Measurements from ENCODE around the gene DBX2. TPM values are rescaled to one million over a fixed set of nuclear protein-coding genes. Genes with fewer than 3 reads are reported as not detected.
A peak's percentile ranks its signal among the peaks of the same experiment; 100 is the strongest.

The DBX2 gene
- total RNA-seq, 1 donor from 2014 or later, result not detected

DNA sequence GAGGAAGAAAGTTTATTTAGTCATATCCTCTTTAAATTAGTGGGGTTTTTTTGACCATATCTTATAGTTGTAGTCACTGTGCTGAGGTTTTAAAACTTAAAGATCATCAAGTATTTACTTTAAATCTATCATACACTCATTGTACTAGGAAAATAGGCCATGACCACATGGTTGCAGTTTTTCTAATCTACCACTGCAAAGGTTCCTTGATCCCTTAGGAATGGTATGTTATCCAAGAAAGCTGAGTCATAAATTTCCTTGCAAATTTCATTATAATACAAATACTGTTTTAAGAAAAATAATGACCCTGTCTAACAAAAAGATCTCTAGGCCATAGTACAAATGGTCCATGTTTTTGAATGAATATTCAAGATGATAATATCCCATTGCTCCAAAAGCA lies 74.7 kb downstream of the DBX2 start:
- Histone ChIP-seq H3K9me3 (ENCODE audit: low read depth) (no peaks in the 10 kb centered on the region), H3K36me3 (no peaks in the 10 kb centered on the region), H2AFZ (replicated peaks) (peak overlapping the region; percentile 0), H4K20me1 (ENCODE audit: low read depth) (no peaks in the 10 kb centered on the region), H3K4me3 (no peak overlapping the region), H3K4me1 (no peaks in the 10 kb centered on the region), H3F3A (ENCODE audit: low read depth) (no peaks in the 10 kb centered on the region), H3K27ac (no peak overlapping the region), H3K4me2 (no peak overlapping the region), H3K79me2 (ENCODE audit: low read depth) (no peaks in the 10 kb centered on the region), H3K9ac (no peak overlapping the region), H3K27me3 (no peaks in the 10 kb centered on the region)
- Mint-ChIP-seq H3K4me3 (no peak overlapping the region), H3K36me3 (no peaks in the 10 kb centered on the region), H3K27ac (no peak overlapping the region), H3K9me3 (no peaks in the 10 kb centered on the region), H3K4me1 (no peaks in the 10 kb centered on the region), H3K27me3 (ENCODE audit: insufficient read depth, low read depth) (no peaks in the 10 kb centered on the region)
- DNase-seq (ENCODE audit: low spot score), result no peak
- TF ChIP-seq, protein P1, sequence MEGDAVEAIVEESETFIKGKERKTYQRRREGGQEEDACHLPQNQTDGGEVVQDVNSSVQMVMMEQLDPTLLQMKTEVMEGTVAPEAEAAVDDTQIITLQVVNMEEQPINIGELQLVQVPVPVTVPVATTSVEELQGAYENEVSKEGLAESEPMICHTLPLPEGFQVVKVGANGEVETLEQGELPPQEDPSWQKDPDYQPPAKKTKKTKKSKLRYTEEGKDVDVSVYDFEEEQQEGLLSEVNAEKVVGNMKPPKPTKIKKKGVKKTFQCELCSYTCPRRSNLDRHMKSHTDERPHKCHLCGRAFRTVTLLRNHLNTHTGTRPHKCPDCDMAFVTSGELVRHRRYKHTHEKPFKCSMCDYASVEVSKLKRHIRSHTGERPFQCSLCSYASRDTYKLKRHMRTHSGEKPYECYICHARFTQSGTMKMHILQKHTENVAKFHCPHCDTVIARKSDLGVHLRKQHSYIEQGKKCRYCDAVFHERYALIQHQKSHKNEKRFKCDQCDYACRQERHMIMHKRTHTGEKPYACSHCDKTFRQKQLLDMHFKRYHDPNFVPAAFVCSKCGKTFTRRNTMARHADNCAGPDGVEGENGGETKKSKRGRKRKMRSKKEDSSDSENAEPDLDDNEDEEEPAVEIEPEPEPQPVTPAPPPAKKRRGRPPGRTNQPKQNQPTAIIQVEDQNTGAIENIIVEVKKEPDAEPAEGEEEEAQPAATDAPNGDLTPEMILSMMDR (IDR thresholded peaks at IDR 0.05), result no peak
- TF ChIP-seq EZH2 (IDR thresholded peaks at IDR 0.05), result no peak
- TF ChIP-seq EZH2phosphoT487 (IDR thresholded peaks at IDR 0.05), result no peak

DNA sequence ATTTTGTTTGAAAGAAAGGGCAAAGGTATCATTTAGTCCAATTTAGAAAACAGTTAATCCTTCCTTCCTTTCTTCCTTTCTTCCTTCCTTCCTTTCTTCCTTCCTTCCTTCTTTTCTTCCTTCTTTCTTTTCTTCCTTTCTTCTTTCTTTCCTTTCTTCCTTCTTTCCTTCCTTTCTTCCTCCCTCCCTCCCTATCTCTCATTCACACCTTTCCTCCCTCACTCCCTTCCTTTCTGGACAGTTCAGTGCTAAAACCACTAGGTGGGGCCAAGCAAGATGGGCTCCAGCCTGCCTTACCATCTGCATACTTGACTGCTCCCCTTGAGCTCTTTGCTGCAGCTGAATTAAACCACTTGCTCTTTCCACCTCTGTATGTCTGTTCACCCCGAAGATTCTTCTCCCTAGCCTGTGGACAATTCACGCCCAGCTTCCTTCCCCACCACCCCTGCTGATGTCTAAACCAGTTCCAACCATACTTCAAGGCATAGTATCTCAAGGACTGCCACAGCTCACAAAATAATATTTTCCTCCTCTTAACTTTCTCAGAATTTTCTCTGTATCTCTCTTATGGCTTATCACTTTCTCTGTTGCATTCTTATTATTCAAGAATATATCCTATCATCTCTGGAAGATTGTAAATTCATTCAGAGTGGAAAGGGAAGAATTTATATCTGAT lies 78.0 kb downstream of the DBX2 start:
- H3K27me3 ChIP-seq, result no peaks in the 10 kb centered on the region
- Mint-ChIP-seq H3K4me1 (no peaks in the 10 kb centered on the region), H3K36me3 (no peaks in the 10 kb centered on the region), H3K4me3 (no peak overlapping the region), H3K27ac (no peak overlapping the region), H3K27me3 (ENCODE audit: insufficient read depth, low read depth) (no peaks in the 10 kb centered on the region), H3K9me3 (no peaks in the 10 kb centered on the region)
- H3K4me3 ChIP-seq, result no peak overlapping the region
- H3K4me1 ChIP-seq, result no peaks in the 10 kb centered on the region
- H3K79me2 ChIP-seq (ENCODE audit: low read depth), result no peaks in the 10 kb centered on the region
- H4K20me1 ChIP-seq (ENCODE audit: low read depth), result no peaks in the 10 kb centered on the region
- no peak overlapping the region for H3K9ac ChIP-seq
- TF ChIP-seq EZH2phosphoT487 (IDR thresholded peaks at IDR 0.05), result no peak
- TF ChIP-seq, protein P1 (IDR thresholded peaks at IDR 0.05), result peak; percentile 78
- no peaks in the 10 kb centered on the region for H3K36me3 ChIP-seq
- H2AFZ ChIP-seq (replicated peaks), result peak overlapping the region; percentile 78
- no peaks in the 10 kb centered on the region for H3F3A ChIP-seq (ENCODE audit: low read depth)
- no peak overlapping the region for H3K4me2 ChIP-seq
- no peak overlapping the region for H3K27ac ChIP-seq
- H3K9me3 ChIP-seq (ENCODE audit: low read depth), result no peaks in the 10 kb centered on the region
- DNase-seq (ENCODE audit: low spot score), result peak; percentile 70

DNA sequence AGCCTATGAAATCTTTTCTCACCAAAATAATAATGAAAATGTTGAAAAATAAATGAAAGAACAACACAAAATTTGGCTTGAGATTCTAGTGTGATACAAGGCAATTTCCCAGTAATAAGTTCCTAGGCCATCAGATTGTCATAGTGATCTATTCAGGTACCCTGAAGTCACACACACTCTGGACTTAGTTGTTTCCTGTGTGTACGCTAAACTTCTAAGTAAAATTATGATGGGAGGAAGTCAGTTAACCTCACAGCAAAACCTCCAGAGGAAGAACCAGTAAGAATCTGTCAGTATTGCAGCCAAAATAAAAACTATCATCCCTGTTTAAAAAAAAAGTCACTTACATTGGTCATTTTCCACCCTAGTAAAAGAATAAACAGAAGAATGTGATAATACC lies 81.9 kb downstream of the DBX2 start:
- H3K4me1 ChIP-seq, result no peaks in the 10 kb centered on the region
- H3K9me3 ChIP-seq (ENCODE audit: low read depth), result peaks cover 4% of the 10 kb centered on the region
- no peak overlapping the region for H3K27ac Mint-ChIP-seq
- TF ChIP-seq, protein P1 (IDR thresholded peaks at IDR 0.05), result no peak
- no peak for TF ChIP-seq EZH2phosphoT487 (IDR thresholded peaks at IDR 0.05)
- no peak for TF ChIP-seq EZH2 (IDR thresholded peaks at IDR 0.05)
- no peaks in the 10 kb centered on the region for H3K36me3 Mint-ChIP-seq
- peaks cover 21% of the 10 kb centered on the region for H3K9me3 Mint-ChIP-seq
- H3K27me3 ChIP-seq, result no peaks in the 10 kb centered on the region
- H3K36me3 ChIP-seq, result no peaks in the 10 kb centered on the region
- no peaks in the 10 kb centered on the region for H3K4me1 Mint-ChIP-seq
- no peaks in the 10 kb centered on the region for H3F3A ChIP-seq (ENCODE audit: low read depth)
- no peak for DNase-seq (ENCODE audit: low spot score)
- H3K4me3 Mint-ChIP-seq, result no peak overlapping the region
- no peaks in the 10 kb centered on the region for H3K79me2 ChIP-seq (ENCODE audit: low read depth)
- no peak overlapping the region for H3K4me2 ChIP-seq
- H3K27ac ChIP-seq, result no peak overlapping the region
- H2AFZ ChIP-seq (replicated peaks), result no peak overlapping the region
- no peak overlapping the region for H3K9ac ChIP-seq
- no peaks in the 10 kb centered on the region for H4K20me1 ChIP-seq (ENCODE audit: low read depth)
- H3K27me3 Mint-ChIP-seq (ENCODE audit: insufficient read depth, low read depth), result no peaks in the 10 kb centered on the region
- no peak overlapping the region for H3K4me3 ChIP-seq

Other genes with a start within 250 kb of the DBX2 start
- gene NELL2, start 174.8 kb downstream of the DBX2 start, total RNA-seq (ENCODE audit: low replicate concordance), result 317 and 398 TPM in 2 replicates
- 34.0 and 49.0 TPM in 2 replicates for gene ANO6, start 165.0 kb upstream of the DBX2 start, total RNA-seq (ENCODE audit: low replicate concordance)

All from neural progenitor cell (in vitro differentiated cells).